COLO829 (cell line): Measurements from ENCODE around the gene GRAPL.
"Not testable (repeated sequence)": the region's sequence is repeated elsewhere in the genome, so short reads cannot be mapped to it uniquely, and the experiment has no call there.

Source experiments
- DNase-seq: peaks from one replicate; pipeline ENCODE4 v3.0.0; 2012; ENCODE audit warnings: low spot score

Gene GRAPL

GRCh38 chr17:19136605-19137004 is 9.2 kb downstream of the GRAPL start:
- not testable (repeated sequence) for DNase-seq

- DNase-seq: not testable (repeated sequence)
Measured at GRCh38 chr17:19137959-19138358, 10.6 kb downstream of the GRAPL start.

- DNase-seq: not testable (repeated sequence)
Measured at GRCh38 chr17:19141366-19142155, 14.2 kb downstream of the GRAPL start.

- DNase-seq: not testable (repeated sequence)
Measured at GRCh38 chr17:19142419-19142818, 15.0 kb downstream of the GRAPL start.

GRCh38 chr17:19143097-19143777 is 15.8 kb downstream of the GRAPL start:
- not testable (repeated sequence) for DNase-seq

- not testable (repeated sequence) for DNase-seq
Measured at GRCh38 chr17:19144373-19144772, 17.0 kb downstream of the GRAPL start.

GRCh38 chr17:19145471-19145870 is 18.1 kb downstream of the GRAPL start:
- not testable (repeated sequence) for DNase-seq

GRCh38 chr17:19150678-19151615 is 23.6 kb downstream of the GRAPL start:
- not testable (repeated sequence) for DNase-seq

GRCh38 chr17:19157628-19158027 is 30.2 kb downstream of the GRAPL start:
- DNase-seq: not testable (repeated sequence)

GRCh38 chr17:19158478-19158877 is 31.1 kb downstream of the GRAPL start:
- DNase-seq: not testable (repeated sequence)

GRCh38 chr17:19158938-19159337 is 31.5 kb downstream of the GRAPL start:
- DNase-seq: not testable (repeated sequence)

GRCh38 chr17:19161308-19162107 is 34.1 kb downstream of the GRAPL start:
- not testable (repeated sequence) for DNase-seq

- DNase-seq: not testable (repeated sequence)
Measured at GRCh38 chr17:19162384-19163216, 35.2 kb downstream of the GRAPL start.

- not testable (repeated sequence) for DNase-seq
Measured at GRCh38 chr17:19174422-19174821, 47.0 kb downstream of the GRAPL start.

GRCh38 chr17:19175410-19175809 is 48.0 kb downstream of the GRAPL start:
- DNase-seq: not testable (repeated sequence)

GRCh38 chr17:19181040-19181875 is 53.9 kb downstream of the GRAPL start:
- not testable (repeated sequence) for DNase-seq

GRCh38 chr17:19187883-19188869 is 60.8 kb downstream of the GRAPL start:
- DNase-seq: not testable (repeated sequence)
